GM21367 (cell line): ENCODE measurements around the gene ZNF627.
"Not testable (repeated sequence)": the region's sequence is repeated elsewhere in the genome, so short reads cannot be mapped to it uniquely, and the experiment has no call there.

Experiments used
- ATAC-seq: cut with Tn5 transposase; IDR thresholded peaks from one replicate; pipeline ENCODE4 v1.9.1; 2021; ENCODE audit not compliant: unreplicated experiment

ZNF627 gene

GRCh38 chr19:11597202-11598102 lies at the start of gene ZNF627:
TSS of gene ZNF627 (plus strand) at chr19:11597483. CDS start at chr19:11597628, 145 bp downstream.
- ATAC-seq = peak; percentile 91

DNA sequence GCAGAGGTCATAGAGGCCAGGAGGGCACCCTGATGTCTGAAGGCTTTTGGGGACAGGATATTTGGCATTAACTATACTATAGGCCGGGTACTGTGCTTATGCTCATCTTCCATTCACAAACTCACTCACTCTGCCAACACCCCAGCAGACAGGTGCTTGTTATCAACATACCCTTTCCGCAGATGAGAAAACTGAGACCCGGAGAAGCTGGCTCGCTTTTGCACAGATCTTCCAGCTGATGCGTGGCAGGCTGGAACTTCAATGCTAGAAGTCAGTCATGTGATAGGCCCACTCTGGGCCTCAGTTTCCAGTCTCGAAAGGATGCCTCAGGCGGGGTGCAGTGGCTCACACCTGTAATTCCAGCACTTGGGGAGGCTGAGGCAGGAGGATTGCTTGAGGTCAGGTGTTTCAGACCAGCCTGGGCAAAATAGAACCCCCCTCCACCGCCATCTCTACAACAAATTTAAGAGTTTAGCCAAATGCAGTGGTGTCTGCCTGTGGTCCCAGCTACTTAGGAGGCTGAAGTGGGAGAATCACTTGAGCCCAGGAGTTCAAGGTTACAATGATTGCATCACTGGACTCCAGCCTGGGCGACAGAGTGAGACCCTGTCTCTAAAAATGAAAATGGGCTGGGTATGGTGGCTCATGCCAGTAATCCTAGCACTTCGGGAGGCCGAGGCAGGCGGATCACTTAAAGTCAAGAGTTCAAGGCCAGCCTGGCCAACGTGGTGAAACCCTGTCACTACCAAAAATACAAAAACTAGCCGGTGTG lies 49.2 kb upstream of the ZNF627 start:
- no peak for ATAC-seq

DNA sequence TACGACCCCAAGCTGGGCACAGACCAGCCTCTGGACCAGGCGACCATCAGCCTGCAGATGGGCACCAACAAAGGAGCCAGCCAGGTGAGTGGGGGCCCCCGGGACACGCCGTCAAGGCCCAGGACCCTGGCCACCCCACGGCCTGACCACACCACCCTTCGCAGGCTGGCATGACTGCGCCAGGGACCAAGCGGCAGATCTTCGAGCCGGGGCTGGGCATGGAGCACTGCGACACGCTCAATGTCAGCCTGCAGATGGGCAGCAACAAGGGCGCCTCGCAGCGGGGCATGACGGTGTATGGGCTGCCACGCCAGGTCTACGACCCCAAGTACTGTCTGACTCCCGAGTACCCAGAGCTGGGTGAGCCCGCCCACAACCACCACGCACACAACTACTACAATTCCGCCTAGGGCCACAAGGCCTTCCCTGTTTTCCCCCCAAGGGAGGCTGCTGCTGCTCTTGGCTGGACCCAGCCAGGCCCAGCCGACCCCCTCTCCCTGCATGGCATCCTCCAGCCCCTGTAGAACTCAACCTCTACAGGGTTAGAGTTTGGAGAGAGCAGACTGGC lies 47.8 kb upstream of the ZNF627 start:
- ATAC-seq = no peak

GRCh38 chr19:11550265-11550664 lies 47.0 kb upstream of the ZNF627 start:
- ATAC-seq = no peak

DNA sequence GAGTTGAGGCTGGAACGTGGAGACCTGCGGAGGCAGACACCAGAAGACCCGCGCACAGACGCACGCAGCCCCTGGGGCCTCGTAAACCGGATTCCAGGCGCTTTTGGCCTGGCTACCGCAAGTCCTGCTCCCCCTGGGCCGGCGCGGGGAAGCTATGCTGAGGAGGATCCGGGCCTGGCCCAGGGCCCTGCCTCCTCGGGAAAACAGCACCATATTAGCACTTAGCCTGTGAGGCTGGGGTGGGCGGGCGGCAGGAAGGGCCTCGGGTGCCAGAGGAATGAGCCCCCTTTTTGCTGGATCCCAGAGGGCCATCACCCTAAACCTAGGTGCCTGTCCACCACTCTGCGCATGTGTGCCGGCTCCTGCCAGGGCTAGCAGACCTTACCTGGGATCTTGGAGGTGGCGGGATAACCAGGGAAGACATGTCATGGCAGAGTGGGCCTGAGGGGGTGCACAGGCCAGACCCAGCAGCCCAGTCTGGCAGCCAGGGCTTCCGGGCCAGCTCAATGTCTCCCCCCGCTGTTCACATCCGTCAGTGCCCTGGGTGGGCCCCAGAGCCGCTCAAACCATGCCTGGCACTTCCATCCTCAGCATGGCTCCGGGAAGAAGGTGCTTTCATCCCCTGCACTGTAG lies 45.6 kb upstream of the ZNF627 start:
- ATAC-seq = no peak

DNA sequence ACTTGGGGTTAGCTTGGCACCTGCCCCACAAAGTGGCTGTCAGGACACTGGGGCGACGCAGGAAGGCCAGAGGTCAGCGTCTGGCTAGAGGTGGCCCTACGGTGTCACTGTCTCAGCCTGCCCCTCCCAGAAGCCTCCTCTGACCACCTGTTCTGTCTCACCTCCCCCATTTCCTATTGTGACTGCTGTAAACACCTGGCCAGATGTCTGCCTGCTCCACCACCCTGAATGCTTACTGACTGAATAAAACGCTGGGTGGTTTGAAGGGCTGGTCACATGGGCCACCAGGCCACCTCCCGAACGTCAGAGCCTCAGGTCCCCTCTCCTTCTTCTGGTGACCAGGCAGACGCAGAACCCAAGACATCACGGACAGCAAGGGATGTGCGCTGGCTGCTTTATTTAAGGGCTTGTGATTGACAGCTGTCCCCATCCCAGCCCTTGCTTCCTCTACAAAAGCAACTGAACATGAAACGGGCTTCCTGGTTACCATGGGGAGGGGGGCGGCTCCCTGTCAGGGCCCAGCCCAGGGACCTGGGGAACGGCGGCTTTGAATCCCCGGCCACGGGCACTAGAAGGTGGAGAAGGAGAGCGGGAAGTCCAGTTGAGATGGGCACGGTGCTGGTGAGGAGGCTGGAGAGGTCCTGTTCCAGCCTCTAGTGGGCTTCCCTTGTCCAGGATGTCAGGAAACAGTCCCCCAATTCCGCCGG lies 44.5 kb upstream of the ZNF627 start:
- no peak for ATAC-seq

GRCh38 chr19:11554160-11554559 lies 43.1 kb upstream of the ZNF627 start:
- no peak for ATAC-seq

- ATAC-seq = no peak
Measured at GRCh38 chr19:11555246-11555645, 42.0 kb upstream of the ZNF627 start.

DNA sequence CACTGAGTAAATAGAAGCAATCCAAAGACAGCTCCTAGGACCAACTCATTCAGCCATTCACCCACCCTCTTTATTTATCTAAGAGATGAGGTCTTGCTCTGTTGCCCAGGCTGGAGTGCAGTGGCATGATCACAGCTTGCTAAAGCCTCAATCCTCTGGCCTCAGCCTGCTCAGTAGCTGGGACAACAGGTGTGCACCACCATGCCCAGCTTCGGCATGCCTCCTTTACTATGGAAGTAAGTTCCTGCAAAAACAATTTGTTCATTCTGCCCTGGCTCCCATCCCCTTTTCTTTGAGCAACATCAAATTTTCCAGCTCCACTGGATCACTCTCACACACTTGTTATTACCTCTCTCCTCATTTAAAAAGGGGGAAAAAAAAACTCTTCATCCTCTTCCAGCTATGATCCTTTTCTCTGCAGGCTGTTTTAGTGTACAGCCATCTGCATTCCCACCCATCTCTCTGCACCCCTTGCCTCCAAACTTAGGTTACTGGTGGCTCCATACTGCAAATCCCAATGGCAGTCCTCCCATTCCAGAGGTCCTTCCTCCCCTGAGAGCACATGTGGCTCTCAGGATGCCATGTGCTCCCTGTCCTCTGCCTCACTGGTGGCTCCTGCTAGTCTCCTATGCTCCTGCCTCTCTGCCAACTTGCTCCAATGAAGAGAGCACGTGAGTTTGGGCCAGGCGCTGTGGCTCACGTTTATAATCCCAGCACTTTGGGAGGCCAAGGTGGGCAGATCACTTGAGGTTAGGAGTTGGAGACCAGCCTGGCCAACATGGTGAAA lies 40.5 kb upstream of the ZNF627 start:
- ATAC-seq = no peak

- peak; percentile 63 for ATAC-seq
Measured at GRCh38 chr19:11558881-11559828, 38.1 kb upstream of the ZNF627 start, which contains the start of gene ELOF1. TSS of gene ELOF1 (minus strand) at chr19:11559230. CDS start at chr19:11554347, 4,883 bp downstream.

GRCh38 chr19:11560404-11561051 lies 36.8 kb upstream of the ZNF627 start:
- ATAC-seq = peak; percentile 34

DNA sequence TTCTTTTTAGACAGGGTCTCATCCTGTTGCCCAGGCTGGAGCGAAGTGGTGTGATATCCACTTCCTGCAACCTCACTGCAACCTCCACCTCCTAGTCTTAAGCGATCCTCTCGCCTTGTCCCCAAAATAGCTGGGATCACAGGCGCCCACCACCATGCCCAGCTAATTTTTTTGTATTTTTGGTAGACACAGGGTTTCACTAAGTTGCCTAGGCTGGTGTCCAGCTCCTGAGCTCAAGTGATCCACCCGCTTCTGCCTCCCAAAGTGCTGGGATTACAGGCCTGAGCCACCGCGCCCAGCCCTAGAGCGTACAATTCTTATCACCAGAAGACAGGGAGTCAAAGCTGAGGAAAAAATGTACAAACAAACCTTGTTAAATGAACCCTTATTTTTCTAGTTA lies 33.8 kb upstream of the ZNF627 start:
- ATAC-seq = no peak

- not testable (repeated sequence) for ATAC-seq
Measured at GRCh38 chr19:11564082-11564807, 33.0 kb upstream of the ZNF627 start.

DNA sequence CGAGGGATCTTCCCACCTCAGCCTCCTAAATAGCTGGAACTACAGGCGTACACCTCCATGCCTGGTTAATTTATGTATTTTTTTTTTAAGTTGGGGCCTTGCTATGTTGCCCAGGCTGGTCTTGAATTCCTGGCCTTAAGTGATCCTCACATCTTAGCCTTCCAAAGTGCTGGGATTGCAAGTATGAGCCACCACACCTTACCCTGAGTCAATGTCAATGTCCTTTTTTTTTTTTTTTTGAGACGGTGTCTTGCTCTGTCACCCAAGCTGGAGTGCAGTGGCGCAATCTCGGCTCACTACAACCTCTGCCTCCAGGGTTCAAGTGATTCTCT lies 31.7 kb upstream of the ZNF627 start:
- ATAC-seq = not testable (repeated sequence)

DNA sequence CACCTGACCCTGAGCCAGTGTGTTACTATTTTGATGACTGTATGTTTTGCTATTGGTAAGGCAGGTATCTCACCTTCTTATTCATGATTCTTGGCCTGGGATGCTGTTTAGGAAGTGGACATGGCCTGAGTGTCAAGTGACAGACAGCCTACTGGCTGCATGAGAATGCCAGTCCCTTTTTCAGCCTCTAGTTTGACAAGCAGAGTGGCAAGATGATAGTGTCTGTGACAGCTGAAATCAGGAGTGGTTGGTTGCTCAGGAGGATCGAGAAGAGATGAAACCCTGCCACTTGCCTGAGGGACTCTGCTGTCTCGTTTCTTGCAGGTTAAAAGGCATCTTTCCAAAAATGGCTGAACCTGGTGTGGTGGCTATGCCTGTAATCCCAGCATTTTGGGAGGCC lies 31.1 kb upstream of the ZNF627 start:
- no peak for ATAC-seq

DNA sequence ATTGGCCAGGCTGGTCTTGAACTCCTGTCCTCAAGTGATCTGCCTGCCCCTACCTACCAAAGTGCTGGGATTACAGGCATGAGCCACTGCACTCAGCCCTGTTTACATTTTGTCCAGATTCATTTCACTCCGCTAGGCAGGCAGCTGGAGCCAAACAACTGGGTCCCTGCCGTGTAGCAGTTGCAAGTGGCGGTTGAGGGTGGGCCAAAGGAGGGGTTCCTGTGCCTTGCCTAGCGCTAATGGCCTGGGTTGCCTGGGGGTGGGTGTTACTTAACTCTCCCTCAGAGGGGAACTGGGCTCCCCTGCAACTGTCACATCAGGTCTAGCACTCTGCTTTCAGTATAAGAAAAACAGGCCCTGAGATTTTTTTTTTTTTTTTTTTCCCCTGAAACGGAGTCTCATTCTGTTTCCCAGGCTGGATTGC lies 27.2 kb upstream of the ZNF627 start:
- ATAC-seq = no peak

GRCh38 chr19:11573354-11573753 lies 23.9 kb upstream of the ZNF627 start:
- ATAC-seq = not testable (repeated sequence)
